DMS153 treated with DMSO at 0.1 percent for 48 hours (cell line): ENCODE measurements around the gene ZNF8.
"Not testable (repeated sequence)": the region's sequence is repeated elsewhere in the genome, so short reads cannot be mapped to it uniquely, and the experiment has no call there.

Experiments used
- DNase-seq: peaks from one replicate; lab custom pipeline; 2025; ENCODE audit not compliant: unreplicated experiment; lab: John Stamatoyannopoulos, UW

The ZNF8 gene

DNA sequence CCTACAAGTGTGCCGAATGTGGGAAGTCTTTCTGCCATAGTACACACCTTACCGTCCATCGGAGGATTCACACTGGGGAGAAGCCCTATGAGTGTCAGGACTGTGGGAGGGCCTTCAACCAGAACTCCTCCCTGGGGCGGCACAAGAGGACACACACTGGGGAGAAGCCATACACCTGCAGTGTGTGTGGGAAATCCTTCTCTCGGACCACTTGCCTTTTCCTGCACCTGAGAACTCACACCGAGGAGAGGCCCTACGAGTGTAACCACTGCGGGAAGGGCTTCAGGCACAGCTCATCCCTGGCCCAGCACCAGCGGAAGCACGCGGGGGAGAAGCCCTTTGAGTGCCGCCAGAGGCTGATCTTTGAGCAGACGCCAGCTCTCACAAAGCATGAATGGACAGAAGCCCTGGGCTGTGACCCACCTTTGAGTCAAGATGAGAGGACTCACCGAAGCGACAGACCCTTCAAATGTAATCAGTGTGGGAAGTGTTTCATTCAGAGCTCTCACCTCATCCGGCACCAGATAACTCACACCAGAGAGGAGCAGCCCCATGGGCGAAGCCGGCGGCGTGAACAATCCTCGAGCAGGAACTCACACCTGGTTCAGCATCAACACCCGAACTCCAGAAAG lies 16.1 kb downstream of the ZNF8 start:
- DNase-seq: no peak

DNA sequence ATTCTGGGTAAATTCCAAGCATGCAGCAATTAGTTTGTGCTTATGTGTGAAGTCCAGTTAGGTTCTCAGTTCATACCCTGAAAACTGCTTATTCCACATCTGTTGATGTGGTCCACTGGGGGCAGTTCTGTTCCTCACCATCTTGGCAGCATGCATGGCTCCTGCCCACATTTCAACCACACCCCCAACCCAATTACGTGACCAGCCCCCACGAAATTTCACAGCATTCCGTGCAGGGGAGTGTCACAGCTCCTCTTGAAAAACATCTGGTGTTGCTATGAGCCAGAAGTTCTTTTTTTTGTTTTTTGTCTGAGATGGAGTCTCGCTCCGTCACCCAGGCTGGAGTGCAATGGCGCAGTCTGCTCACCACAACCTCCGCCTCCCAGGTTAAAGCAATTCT lies 17.3 kb downstream of the ZNF8 start:
- no peak for DNase-seq

DNA sequence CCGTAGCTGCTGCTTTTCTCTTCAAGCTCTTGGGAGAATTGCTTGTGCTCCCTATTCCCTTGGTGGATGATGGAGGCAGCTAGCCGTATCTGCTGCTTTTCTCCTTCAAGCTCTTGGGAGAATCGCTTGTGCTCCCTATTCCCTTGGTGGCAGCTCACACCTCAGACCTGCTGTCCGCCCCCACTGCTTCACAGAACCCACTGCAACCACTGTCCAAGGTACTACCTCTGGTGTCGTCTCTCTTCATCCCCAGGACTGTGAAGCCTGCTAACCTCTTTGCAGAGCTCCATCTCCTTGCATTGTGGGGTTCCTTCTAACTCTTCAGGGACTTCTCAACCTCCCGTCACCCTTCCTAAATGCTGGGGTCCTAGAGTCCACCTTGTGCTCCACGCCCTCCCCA lies 21.9 kb downstream of the ZNF8 start:
- no peak for DNase-seq

DNA sequence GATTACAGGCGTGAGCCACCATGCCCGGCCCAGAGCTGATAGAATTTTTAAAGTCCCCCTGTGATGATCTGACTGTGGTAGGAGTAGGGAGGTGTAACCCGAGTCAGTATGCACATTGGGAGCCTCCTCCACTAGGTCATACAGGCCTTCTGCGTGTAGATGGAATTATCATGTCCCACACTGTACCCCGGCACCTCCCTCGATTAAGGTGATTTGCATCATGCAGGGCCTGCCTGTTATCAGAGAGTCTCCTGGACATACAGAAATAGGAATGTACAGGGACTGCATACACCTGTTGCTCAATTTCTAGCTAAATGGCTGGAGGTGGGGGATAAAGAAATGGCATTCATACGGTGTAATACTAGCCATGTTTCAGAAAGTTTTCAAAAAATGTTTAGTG lies 25.5 kb downstream of the ZNF8 start:
- no peak for DNase-seq

DNA sequence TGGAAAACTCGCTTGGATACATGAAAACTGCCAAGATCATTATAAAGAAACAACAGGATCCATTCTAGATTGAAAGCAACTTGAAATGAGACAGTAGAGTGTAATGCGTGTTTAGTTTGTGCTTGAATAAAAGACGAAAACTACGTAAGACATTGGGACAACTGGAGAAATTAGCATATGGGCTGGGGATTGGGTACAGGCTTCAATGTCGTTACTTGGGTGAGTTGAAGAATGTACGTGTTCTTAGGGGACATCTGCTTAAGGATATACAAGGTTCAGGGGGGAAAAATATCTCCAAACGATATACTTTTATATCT lies 26.0 kb downstream of the ZNF8 start:
- DNase-seq: no peak

DNA sequence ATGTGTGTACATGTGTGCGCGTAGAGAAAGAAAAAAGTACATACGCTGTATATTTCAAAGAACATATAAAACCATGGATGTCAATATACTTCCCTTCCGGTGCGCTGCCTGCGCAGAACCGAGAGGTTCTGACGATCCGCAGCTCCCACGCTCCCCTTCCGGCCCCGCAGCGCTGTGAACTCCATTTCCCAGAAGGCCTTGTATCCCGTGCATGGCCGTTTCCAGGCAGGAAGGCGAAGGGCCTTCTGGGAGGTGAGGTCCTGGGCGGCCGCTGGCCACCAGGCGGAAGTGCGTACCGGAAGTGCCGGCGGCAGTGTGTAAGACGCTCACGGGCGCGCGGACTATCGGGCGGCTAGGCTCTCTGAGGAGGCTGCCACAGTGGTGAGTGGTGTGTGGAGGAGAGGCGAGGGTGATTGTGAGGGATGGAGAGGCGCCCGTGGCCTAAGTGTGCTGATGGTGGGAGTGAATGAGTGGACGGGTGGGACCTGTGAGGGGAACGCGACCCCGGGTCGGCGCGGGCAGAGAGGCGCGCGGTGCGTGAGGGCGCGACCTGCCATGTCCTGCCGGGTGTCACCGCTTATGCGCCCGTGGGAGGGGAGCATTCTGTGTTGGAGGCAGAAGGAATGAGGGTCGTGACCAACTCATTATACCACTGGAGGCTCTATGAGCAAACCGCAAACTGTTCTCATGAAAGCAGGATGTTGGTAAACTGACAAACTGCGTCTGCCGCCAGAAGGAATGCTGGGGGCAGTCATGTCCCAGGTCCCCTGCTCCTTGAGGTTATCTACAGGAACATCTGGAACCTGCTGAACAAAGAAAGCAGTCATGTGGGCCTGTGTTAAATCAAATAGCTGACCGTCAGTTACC lies 26.5 kb downstream of the ZNF8 start, which contains the start of gene ERVK3-1:
Gene ERVK3-1, plus strand, starts transcription at position 313 of the 867 bp plus-strand sequence. CDS start 6,792 bp downstream, outside the sequence.
- peak; percentile 92 for DNase-seq

DNA sequence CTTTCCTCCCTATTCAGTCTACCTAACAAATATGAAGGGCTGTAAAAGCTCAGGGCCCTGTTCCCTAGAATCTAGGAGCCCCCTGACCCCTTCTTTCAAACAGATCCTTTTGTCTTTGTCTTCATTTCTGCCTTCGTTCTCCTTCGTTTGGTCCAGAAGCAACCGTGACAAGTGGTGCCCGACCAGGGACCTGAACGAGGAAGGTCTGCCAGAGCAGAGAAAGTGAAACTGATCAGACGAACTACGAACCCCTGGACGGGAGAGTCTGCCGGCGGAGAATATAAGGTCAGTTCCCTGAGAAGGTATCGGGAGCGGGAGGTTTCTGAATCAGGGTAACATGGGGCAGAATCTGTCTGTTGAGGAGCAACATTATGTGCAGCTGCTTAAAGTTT lies 27.2 kb downstream of the ZNF8 start:
- no peak for DNase-seq

DNA sequence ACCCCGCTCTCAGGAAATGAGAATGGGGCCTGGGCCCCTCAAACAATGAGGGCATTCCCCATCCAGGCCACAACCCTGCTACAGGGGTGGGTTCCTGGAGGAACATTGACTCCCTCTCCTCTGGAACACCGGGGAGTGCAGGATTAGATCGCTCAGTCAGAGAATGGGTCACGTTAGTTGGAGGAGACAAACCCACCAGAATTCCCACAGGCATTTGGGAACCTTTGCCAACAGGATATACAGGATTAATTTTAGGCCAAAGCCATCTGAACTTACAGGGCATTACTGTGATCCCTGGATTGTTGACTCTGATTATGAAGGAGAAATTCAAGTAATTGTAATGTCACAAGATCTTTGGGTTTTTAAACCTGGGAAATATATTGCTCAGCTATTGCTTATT lies 29.0 kb downstream of the ZNF8 start:
- DNase-seq: no peak

DNA sequence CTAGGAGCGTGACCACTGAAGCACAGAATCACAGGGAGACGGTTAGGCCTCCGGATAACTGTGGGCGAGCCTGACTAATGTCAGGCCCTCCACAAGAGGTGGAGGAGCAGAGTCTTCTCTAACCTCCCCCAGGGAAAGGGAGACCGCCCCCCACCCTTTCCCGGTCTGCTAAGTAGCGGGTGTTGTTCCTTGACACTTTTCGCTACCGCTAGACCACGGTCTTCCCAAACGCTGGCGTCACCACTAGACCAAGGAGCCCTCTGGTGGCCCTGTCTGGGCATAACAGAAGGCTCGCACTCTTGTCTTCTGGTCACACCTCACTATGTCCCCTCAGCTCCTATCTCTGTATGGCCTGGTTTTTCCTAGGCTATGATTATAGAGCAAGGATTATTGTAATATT lies 31.9 kb downstream of the ZNF8 start:
- DNase-seq: not testable (repeated sequence)

DNA sequence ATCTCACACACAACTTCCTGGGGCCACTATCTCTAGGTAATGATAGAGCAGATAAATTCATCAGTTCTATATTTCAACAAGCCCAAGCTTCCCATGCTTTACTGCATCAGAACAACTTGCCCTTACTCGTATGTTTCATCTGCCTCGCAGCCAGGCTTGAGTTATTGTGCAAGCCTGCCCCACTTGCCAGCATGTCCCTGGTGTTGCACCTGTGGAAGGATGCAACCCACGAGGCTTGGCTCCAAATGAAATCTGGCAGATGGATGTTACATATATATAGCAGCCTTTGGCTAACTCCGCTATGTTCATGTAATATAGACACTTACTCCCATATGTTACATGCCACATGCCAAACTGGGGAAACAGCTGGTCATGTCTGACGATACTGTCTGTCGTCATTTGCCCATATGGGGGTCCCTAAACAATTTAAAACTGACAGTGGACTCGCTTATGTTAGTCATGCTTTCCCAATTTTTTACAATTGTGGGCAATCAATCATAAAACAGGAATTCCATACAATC lies 32.6 kb downstream of the ZNF8 start:
- no peak for DNase-seq

DNA sequence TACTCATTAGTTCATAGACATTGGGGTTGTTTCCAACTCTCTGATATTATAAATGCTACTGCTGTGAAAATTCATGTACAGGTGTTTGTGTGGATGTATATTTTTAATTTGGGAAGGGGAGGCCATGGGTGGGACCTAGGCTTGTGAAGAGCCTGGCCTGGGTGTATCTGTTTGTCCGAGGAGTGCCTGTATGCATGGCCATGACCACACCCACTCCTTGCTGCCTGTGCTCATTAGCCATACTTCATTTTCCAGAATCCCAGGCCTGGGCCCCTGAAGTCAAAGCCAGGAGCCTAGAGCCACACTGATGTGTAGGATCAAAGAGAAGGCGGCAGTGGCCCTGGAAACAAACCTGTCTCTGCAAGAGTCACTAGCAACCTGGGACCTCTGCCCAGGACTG lies 36.8 kb downstream of the ZNF8 start:
- DNase-seq: no peak

DNA sequence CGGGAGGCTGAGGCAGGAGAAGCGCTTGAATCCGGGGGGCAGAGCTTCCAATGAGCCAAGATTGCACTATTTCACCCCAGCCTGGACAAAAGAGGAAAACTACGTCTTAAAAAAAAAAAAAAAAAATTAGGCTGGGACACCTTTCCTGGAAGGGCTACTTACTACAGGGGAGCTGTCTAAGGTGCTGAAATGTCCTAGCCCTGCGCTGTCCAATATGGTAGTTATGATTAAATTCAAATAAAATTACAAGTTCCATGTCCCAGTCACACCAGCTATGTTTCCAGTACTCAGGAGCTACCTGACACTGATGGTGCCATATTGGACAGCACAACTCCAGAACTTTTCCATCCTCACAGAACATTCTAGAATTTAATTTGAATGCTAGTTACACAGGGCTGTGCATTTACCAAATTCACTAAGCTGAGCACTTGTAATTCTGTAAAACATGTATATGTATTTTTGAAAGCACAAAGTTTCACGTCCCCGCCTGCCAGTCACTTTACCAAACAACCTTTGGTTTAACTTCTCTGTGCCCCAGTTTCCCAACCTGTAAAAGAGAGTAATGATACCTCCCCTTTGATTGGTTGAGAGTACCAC lies 38.8 kb downstream of the ZNF8 start:
- DNase-seq: no peak

DNA sequence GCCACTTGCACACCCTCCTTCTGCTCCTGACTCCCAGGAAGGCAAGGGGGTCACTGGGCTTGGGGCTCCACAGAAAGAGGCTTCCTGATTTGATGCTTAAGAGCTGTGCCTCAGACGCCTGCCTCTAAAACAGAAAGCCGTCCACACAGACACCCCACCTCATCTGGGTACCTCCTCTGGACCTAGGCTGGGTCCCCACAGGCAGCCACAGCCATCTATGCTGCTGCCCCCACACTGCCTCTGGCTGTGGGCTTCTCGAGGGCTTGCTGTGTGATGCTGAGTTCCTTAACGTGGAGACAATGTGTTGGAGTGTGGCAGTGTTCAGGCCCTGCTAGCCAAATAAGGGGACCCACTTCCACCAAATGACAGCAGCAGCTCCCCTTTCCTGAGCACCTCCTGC lies 39.5 kb downstream of the ZNF8 start:
- no peak for DNase-seq

DNA sequence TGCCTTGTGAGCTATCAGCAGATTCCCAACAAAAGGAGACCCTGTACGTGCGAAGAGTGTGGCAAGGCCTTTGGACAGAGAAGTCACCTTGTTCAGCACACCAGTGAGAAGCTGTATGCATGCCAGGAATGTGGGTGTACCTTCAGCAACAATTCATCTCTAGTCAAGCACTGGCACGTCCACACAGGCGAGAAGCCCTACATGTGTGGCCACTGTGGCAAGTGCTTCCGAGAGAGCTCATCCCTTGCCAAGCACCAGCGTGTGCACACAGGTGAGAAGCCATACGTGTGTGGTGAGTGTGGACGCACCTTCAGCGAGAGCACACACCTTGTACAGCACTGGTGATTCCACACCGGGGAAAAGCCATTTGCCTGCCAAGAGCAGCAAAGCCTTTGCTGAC lies 40.5 kb downstream of the ZNF8 start:
- no peak for DNase-seq

DNA sequence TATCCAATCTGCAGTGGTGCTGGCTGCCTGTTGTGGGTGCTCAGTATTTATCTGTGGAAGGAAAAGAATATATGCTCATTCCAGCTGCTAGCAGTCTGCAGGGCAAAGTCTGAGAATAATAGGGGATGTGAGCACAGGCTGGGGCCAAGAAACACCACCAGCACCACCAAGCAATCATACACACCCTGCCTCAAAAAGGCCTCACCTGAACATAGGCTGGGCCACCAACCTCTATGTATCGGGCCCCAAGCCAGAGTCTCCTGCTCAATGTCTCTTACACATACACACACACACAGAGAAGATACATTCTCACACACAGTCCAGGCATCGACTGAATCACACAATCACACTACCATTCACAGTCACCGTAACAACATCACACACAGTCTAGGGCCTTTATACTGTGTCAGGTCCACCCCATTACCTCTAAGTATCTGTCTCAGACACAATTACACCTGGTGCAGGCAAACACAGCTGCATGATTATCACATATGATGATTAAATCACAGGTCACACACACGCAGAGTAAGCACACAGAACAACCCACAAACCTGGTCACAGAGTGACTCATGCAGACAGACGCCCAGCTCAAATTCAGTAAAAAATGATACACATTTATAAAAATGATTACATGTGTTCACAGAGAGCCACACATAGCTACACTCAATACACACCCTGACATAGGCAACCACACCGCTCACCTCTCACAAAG lies 46.7 kb downstream of the ZNF8 start:
- DNase-seq: no peak

DNA sequence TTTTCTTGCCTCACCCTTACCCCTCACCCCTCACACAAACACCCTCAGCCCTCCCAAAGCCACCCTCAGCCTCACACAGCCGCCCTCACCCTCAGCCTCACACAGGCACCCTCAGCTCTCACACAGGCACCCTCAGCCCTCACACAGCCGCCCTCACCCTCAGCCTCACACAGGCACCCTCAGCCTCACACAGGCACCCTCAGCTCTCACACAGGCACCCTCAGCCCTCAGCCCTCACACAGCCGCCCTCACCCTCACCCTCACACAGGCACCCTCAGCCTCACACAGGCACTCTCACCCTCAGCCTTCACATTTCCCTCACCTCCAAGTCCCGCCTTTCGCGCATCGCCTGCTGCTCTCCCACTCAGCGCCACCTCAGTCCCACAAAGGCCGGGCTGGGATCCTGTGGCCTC lies 47.8 kb downstream of the ZNF8 start:
- no peak for DNase-seq

DNA sequence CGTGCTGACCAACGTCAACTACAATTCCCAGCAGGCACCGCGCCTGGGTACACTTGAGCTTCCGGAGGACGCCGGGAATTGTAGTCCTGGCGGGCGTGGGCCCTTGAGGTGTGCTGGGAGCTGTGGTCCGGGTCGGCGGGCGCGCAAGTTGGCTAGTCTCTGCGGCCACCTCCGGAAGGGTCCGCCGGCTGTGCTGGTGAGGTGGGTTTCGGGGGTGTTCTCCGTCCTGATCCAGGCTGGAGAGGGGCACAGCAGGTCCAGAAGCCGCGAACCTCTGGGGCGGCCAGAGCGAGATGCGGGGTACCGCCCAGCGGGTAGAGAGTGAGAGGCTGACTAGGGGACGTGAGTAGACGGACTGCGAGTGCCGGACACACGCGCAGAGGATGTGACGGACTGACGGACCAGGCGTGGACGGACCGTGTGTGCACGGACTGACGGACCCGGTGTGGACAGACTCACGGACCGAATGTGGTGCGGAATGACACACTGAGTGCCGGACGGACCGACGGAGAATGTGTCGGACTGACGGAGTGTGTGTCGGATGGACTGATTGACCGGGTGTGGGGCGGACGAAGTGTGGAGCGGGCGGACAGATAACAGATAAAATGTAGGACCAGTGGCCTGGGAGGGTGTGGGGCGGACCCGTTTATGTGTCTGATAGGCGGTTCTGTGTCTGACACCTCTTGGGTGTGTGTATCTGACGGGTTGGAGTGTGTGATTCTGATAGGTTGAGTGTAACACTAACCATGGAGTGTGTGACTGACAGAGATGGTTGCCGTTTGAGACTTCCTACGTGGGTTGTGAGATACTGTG lies 48.4 kb downstream of the ZNF8 start, which contains the start of gene ZSCAN22:
Gene ZSCAN22, plus strand, starts transcription at position 81 of the 813 bp plus-strand sequence. CDS start 7,809 bp downstream, outside the sequence.
- peak; percentile 90 for DNase-seq

DNA sequence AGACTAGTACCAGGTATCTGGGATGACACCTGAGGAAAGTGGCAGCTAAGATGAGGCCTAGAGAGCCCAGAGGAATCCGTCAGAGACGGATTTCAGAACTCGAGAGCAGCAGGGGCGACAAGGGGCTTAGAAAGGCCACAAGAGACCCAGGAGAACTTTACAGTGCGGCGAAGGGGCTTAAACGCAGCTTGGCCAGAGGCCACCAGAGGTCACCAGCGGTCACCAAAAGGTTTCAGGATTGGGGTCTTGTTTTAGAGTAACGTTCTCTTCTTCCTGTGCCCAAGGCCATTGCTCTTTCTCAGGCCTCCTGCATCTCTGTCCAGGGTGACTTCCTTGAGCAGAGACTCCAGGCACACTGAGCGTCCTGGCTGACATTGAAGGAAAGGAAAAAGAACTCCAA lies 50.2 kb downstream of the ZNF8 start:
- no peak for DNase-seq

DNA sequence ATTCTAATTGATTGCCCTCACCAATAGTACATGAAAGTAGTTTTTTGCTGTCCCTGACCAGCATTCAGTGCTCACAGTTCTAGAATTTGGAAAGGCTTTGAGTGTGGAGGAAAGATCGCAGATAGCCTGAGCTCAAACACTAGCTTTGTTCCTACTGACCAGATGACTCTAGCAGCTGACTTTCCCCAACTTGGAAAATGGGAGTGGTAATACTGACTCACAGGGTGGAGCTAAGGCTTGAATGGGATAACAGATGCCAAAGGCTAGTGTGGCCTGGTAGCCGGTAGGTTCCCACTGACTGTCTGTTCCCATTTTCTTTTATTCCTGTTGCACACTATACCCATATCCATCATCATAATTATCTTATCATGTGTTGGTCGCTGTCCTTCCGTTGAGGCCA lies 51.7 kb downstream of the ZNF8 start:
- DNase-seq: no peak

DNA sequence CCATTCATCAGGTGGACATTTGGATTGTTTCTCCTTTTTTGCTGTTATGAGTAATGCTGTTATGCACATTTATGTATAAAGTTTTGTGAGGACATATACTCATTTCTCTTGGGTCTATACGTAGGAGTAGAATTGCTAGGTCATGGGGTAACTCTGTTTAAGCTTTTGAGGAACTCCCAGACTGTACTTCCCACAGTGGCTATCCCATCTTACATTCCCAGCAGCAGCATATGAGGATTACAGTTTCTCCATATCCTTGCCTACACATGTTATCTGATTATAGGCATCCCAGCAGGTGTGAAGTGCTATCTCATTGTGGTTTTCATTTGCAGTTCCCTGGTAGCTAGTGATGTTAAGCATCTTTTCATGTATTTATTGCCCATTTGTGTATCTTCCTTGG lies 53.9 kb downstream of the ZNF8 start:
- DNase-seq: no peak
